BLaER1 (cell line): Measurements from ENCODE around the gene USP51.
"Not testable (repeated sequence)": the region's sequence is repeated elsewhere in the genome, so short reads cannot be mapped to it uniquely, and the experiment has no call there.

Experiments
- H3K27ac ChIP-seq: shearing (Covaris generic); formaldehyde crosslinking; 2 replicates; pipeline ENCODE4 v1.8.1; 2022
- H3K27me3 ChIP-seq: shearing (Covaris generic); formaldehyde crosslinking; 2 replicates; pipeline ENCODE4 v1.8.1; 2022
- H3K36me3 ChIP-seq: shearing (Covaris generic); formaldehyde crosslinking; 2 replicates; pipeline ENCODE4 v1.8.1; 2022
- H3K4me1 ChIP-seq: shearing (Covaris generic); formaldehyde crosslinking; 2 replicates; pipeline ENCODE4 v1.8.1; 2022
- H3K4me2 ChIP-seq: shearing (Covaris generic); formaldehyde crosslinking; 2 replicates; pipeline ENCODE4 v1.8.1; 2022
- H3K4me3 ChIP-seq: shearing (Covaris generic); formaldehyde crosslinking; 2 replicates; pipeline ENCODE4 v1.8.1; 2022
- H3K9ac ChIP-seq: shearing (Covaris generic); formaldehyde crosslinking; 2 replicates; pipeline ENCODE4 v1.8.1; 2022
- H3K9me3 ChIP-seq: shearing (Covaris generic); formaldehyde crosslinking; 2 replicates; pipeline ENCODE4 v1.8.1; 2022
- H4K20me1 ChIP-seq: shearing (Covaris generic); formaldehyde crosslinking; 2 replicates; pipeline ENCODE4 v1.8.1; 2022
- Cebpa-rat ChIP-seq: shearing (Covaris generic); IDR thresholded peaks from 2 replicates; pipeline ENCODE4 v1.8.1; 2022

The USP51 gene

DNA sequence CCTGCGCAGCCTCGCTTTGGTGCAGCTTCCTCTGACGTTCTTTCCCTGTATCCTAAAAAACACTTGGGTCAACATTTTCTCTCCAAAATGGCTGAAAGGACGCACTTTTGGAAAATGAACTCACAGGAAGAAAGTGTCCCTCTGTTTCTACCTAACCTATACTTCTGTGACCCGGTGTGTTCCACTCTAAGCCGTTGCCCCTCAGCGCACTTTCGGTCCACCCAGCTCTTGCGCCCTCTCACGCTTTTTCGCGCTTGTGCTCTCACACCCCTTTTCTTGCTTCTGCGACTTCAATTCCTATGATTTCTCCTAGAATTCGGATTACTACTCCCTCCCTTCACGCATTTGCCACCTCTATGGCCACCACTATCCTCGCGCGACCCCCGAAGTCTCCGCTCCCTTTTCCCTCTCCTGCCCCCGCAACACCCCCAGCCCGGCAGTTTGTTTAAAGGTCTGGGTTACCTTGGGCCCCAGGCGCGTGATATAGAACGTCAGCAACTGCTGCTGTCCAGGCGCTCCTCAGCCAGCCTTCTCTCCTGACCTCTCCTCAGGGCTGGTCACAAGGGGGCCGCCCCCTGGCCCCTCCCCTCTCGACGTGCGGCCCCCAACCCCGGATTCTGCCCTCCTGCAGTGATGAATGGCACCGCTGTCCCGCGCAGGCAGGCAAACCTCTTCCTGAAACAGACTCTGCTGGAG is at the start of gene USP51:
USP51 (minus strand) TSS at position 535 of the 696 bp plus-strand sequence. CDS start 909 bp downstream, outside the sequence.
- Histone ChIP-seq H3K27ac (peak within 1 kb of the TSS; percentile 80), H3K27me3 (peaks cover 37% of the 10 kb centered on the region), H3K9ac (peak within 1 kb of the TSS; percentile 80), H3K36me3 (no peaks in the 10 kb centered on the region), H3K9me3 (no peaks in the 10 kb centered on the region), H4K20me1 (no peaks in the 10 kb centered on the region), H3K4me1 (peaks cover 14% of the 10 kb centered on the region), H3K4me3 (peak within 1 kb of the TSS; percentile 74), H3K4me2 (peak within 1 kb of the TSS; percentile 73)
- TF ChIP-seq Cebpa-rat = no peak

- Histone ChIP-seq H3K27ac (no peak overlapping the region), H3K9me3 (no peaks in the 10 kb centered on the region), H4K20me1 (no peaks in the 10 kb centered on the region), H3K27me3 (peaks cover 85% of the 10 kb centered on the region), H3K36me3 (no peaks in the 10 kb centered on the region), H3K9ac (no peak overlapping the region), H3K4me3 (no peak overlapping the region), H3K4me1 (no peaks in the 10 kb centered on the region), H3K4me2 (no peak overlapping the region)
- no peak for TF ChIP-seq Cebpa-rat
Measured at GRCh38 chrX:55524487-55524886, 34.8 kb upstream of the USP51 start.

- Histone ChIP-seq H3K27ac (no peak overlapping the region), H3K4me3 (no peak overlapping the region), H3K9me3 (no peaks in the 10 kb centered on the region), H3K9ac (no peak overlapping the region), H3K4me2 (no peak overlapping the region), H3K36me3 (no peaks in the 10 kb centered on the region), H3K27me3 (peaks cover 76% of the 10 kb centered on the region), H4K20me1 (no peaks in the 10 kb centered on the region), H3K4me1 (no peaks in the 10 kb centered on the region)
- TF ChIP-seq Cebpa-rat = no peak
Measured at GRCh38 chrX:55523356-55523755, 33.7 kb upstream of the USP51 start.

GRCh38 chrX:55522596-55523276 is 33.1 kb upstream of the USP51 start:
- Histone ChIP-seq H3K36me3 (no peaks in the 10 kb centered on the region), H3K4me2 (no peak overlapping the region), H3K27me3 (peaks cover 75% of the 10 kb centered on the region), H3K9ac (no peak overlapping the region), H3K4me3 (no peak overlapping the region), H3K27ac (no peak overlapping the region), H3K4me1 (no peaks in the 10 kb centered on the region), H3K9me3 (no peaks in the 10 kb centered on the region), H4K20me1 (no peaks in the 10 kb centered on the region)
- TF ChIP-seq Cebpa-rat = no peak

DNA sequence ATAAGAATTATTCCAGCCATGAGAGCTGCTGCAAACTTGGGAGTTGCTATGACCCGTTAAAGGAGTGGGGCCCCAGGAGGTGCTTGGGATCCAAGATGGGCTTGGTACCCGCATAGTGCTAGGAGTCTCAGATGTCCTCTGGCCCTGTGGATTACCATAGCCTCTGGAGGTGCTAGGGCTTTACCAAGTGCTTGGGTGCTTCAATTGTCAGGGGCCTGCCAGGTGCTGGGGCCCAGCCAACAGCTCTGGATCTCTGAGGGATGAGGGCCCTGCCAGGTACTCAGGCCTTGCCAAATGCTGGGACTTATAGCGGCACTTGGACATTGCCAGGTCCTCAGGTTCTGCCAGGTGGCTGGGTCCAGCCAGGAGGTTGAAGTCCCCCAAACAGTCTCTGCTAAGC is 32.0 kb upstream of the USP51 start:
- H3K27ac ChIP-seq = no peak overlapping the region
- no peak overlapping the region for H3K9ac ChIP-seq
- H3K27me3 ChIP-seq = peaks cover 65% of the 10 kb centered on the region
- H3K36me3 ChIP-seq = no peaks in the 10 kb centered on the region
- no peaks in the 10 kb centered on the region for H3K4me1 ChIP-seq
- H3K9me3 ChIP-seq = no peaks in the 10 kb centered on the region
- H3K4me3 ChIP-seq = no peak overlapping the region
- no peak overlapping the region for H3K4me2 ChIP-seq
- TF ChIP-seq Cebpa-rat = no peak
- no peaks in the 10 kb centered on the region for H4K20me1 ChIP-seq

DNA sequence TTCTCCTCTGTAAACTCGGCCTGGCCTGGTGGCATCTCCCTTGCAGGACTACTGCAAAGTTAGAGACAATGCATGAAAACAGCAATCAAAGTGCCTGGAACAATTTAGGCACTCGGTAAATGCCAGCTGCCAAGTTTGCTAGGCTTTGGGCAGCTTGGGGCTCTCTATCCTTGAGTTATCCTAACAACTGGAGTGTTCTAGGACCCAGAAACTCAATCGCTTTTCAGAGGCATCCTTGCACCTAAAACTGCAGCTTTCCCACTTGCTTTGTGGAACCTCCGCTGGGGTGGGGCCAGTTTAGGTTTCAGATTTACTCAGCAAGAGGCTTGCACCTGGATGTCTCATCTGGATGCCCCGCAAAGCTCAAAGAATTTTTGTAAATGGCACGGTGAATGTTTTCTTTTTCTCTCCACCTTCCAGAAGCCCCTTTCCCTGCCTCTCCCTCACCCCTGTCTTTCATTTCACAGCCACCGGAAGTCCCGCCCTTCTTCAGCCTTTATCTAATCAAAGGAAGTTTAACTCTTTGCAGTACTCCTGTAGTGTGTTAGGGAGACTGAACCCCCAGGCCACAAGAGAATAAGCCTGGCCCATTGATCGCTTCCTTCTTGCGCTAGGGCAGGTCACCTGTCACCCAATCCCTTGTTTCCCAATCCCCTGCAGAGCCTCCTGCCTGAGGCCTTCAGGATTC is 27.3 kb upstream of the USP51 start:
- not testable (repeated sequence) for H3K36me3 ChIP-seq, H3K4me1 ChIP-seq, H4K20me1 ChIP-seq, H3K27ac ChIP-seq, H3K4me2 ChIP-seq, H3K9me3 ChIP-seq, H3K9ac ChIP-seq, H3K4me3 ChIP-seq
- peaks cover 21% of the 10 kb centered on the region for H3K27me3 ChIP-seq

DNA sequence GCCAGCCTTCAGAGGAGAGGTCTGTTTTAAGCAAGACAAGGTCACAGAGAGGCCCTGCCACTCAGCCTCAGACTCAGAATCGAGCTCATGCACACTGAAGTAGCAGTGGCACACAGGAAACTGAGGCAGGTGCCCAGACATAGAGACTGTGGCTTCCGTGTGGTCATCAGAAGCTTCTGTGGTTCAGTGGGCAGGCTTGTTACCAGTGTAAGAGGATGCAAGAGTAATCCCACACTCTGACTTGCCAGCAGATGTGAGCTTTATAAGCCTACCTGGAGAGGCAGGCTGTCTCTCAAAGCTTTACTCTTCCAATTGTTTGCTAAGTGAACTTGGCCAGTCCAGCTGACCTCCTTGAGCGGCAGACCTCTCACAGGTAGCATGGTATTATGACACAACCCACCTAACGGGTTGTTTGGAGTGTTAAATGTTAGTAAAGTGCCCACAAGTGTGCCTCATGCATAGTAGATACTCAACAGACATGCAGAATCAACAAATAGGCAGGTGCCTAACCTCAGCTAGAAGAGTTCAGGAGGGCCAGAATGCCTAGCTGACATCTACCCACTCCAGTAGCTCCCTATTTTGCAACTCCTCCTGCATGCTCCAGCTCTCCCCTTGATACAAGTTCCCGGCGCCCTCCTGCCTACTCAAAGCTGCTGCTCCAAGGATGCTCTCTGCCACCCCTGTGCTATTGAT is 23.5 kb upstream of the USP51 start:
- not testable (repeated sequence) for H3K27me3 ChIP-seq, H3K4me1 ChIP-seq, H3K9me3 ChIP-seq, H3K9ac ChIP-seq, H3K4me2 ChIP-seq, H3K36me3 ChIP-seq, H4K20me1 ChIP-seq, H3K27ac ChIP-seq, H3K4me3 ChIP-seq

- not testable (repeated sequence) for H3K9ac ChIP-seq, H3K27ac ChIP-seq, H3K27me3 ChIP-seq, H3K4me1 ChIP-seq, H3K4me2 ChIP-seq, H3K9me3 ChIP-seq, H3K4me3 ChIP-seq, H3K36me3 ChIP-seq, H4K20me1 ChIP-seq
Measured at GRCh38 chrX:55508410-55509152, 18.9 kb upstream of the USP51 start.

GRCh38 chrX:55507699-55508098 is 18.1 kb upstream of the USP51 start:
- not testable (repeated sequence) for H3K9ac ChIP-seq, H3K27me3 ChIP-seq, H3K4me2 ChIP-seq, H3K9me3 ChIP-seq, H3K27ac ChIP-seq, H3K4me1 ChIP-seq, H3K4me3 ChIP-seq, H3K36me3 ChIP-seq, H4K20me1 ChIP-seq

DNA sequence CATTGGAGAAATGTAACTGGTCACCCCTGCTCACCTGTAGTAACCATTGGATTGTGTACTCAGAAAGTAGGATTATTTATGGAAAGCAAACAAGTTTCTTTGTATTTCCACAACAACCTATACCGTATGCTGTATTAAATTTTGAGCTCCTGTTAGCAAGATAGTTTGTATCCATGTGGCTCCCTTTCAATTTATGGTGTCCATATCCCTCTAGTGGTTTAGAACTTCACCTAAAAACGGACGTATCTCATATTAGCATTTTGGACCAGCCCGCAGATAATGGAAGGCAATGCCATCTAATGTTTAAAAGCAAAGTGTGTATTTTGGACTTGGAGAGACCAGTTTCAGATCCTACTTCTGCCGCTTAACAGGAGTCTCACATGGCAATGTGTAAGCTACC is 17.4 kb upstream of the USP51 start:
- not testable (repeated sequence) for H3K9me3 ChIP-seq, H3K36me3 ChIP-seq, H3K4me1 ChIP-seq, H3K4me3 ChIP-seq, H3K9ac ChIP-seq, H3K4me2 ChIP-seq, H4K20me1 ChIP-seq, H3K27ac ChIP-seq, H3K27me3 ChIP-seq
